GM18499 (cell line): ENCODE data around the gene PPP1R9B.
A peak's percentile ranks its signal among the peaks of the same experiment; 100 is the strongest.

Experiments used
- ATAC-seq: cut with Tn5 transposase; IDR thresholded peaks from one replicate; pipeline ENCODE4 v1.9.1; 2021; ENCODE audit warnings: moderate number of reproducible peaks; ENCODE audit not compliant: insufficient read depth, unreplicated experiment

The PPP1R9B gene

DNA sequence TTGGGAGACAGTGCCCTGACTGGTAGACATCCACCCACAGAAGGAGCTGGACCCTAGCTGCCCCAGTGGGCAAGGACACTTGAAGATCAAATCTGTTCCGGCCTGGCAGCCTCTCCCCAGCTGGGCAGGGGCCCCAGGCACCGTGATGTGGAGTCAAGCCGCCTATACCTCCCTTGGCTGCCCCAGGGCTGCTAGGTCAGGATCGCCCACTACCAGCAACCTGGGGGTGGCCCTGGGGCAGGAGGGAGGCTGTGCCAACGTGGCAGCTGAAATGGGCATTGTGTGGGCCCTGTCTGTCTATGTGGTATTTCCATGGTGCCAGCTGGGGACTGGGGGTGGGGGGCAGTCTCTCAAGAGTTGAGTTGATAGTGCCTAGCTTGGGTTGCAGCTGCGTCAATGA, 54.4 kb downstream of the PPP1R9B start:
- no peak for ATAC-seq

DNA sequence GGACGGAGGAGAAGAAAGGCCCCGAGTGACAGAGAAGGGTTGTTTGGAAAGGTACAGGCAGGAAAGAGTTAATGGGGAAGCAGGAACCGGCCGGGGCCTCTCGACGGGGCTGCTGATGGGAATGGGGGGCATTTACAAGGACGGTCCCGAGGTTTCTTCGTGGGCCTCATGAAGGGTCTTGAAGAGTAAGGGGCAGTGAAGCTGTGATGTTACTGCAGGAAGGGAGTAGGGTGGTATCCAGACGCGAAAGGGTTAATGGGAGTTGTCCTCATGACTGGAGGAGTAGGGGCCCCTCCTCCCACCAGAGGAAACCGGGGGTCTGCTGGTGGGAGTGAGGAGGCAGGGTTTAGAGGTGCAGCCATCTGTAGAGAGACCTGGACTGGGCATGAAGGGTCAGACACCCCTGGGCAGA, 54.8 kb downstream of the PPP1R9B start:
- no peak for ATAC-seq

DNA sequence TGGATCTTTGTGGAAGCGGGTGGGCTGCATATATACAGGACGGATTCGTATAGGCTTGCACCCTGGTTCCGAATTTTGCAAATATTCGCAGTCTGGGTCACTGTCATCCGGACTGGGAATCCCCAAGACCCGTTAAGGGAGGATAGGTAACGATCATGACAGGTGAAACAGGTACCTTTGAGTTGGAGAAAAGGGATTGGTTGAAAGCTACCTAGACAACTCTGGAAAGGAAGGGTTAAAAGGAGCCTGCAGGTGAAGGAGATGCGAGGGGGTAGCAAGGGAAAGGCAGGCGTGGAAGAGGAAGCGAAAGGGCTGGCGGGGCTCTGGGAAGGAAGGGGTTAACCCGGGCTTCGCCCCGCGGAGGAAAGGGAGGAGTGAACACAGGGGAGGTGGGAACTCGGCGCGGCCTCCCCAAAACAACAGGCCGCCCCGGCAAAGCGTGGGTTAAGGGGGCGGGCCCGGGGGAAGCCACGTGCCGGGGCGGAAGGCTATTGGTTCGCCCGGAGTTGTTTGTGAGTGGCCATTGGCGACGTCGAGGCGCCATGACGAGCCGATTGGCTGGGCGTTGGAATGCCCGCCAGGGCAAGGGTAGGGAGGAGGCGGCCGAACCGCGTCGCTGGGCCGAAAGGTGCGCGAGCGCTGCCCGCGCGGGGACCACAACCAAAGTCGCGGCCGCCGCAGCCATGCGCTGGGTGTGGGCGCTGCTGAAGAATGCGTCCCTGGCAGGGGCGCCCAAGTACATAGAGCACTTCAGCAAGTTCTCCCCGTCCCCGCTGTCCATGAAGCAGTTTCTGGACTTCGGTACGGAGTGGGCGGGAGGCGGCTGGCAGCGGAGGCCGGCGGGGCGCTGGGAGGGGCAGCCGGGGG, 55.5 kb downstream of the PPP1R9B start, which contains the start of gene PDK2:
TSS of gene PDK2 (plus strand) at position 599 of the 867 bp plus-strand sequence. CDS start at position 684, 85 bp downstream.
- ATAC-seq = peak; percentile 71

DNA sequence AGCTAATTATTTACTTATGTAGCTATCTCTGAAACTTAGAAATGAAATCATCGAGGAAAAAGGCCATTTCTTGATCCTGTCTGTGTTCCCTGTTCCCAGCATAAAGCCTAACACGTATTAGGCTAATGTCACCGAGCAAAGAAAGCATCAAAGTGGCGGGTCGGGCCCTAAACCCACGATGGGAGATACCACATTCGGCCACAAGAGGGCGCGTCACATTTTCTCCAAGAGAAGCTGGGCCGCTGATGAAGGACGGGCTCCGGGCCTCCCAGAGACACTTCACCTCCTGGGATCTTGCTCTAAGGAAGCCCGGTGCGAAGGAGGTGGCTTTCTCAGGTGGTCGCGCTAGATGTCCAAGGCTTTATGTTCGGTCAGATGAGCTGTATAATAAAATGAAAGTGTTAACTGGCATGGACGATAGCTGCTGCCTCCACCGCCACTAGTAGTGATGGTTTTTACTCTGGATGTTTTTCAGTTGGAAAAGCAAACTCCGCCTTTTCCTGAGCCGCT, 56.2 kb downstream of the PPP1R9B start:
- no peak for ATAC-seq

DNA sequence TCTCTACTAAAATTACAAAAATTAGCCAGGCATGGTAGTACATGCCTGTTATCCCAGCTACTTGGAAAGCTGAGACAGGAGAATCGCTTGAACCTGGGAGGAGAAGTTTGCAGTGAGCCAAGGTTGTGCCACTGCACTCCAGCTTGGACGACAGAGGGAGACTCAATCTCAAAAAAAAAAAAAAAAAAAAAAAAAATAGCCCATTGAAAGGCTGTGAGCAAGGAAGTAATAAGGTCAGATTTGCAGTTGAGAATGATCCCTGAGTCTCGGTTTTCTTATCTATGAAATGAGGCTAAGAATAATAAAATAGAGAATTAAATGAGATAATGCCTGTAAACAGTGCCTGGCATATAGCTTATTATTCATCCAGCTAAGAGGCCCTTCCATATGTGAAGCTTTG, 56.7 kb downstream of the PPP1R9B start:
- ATAC-seq = no peak

DNA sequence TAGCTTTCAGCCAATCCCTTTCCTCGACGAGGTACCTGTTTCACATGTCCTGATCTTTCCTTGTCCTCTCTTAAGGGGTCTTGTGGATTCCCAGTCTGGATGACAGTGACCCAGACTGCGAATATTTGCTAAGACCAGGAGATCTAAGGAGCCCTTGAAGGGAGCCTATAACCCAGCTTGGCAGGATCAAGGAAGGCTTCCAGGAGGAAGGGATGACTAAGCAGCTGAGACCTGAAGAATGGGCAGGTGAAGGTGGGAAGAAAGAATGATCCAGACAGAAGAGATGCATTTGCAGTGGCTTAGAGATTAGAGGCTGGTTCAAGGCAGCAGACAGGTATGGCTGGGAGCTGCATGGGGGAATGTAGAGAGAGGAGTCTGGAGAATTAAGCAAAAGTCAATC, 57.2 kb downstream of the PPP1R9B start:
- ATAC-seq = no peak

DNA sequence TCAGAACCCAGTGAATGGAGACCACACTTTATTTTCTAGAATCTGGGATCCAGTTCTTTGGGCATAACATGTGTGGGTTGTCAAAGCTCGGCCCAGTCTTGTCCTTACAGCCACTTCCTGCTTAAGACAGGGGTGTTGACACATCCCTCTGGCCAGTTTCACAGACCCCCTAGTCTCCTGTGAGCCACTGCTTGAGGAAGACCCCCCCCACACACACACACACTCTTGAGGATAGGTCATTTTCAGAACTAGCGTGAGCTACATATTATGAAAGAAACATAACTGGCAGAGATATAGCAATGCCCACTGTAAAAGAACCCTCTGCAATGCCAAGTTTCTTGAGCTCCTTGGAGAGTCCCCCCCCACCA, 58.6 kb downstream of the PPP1R9B start:
- no peak for ATAC-seq

DNA sequence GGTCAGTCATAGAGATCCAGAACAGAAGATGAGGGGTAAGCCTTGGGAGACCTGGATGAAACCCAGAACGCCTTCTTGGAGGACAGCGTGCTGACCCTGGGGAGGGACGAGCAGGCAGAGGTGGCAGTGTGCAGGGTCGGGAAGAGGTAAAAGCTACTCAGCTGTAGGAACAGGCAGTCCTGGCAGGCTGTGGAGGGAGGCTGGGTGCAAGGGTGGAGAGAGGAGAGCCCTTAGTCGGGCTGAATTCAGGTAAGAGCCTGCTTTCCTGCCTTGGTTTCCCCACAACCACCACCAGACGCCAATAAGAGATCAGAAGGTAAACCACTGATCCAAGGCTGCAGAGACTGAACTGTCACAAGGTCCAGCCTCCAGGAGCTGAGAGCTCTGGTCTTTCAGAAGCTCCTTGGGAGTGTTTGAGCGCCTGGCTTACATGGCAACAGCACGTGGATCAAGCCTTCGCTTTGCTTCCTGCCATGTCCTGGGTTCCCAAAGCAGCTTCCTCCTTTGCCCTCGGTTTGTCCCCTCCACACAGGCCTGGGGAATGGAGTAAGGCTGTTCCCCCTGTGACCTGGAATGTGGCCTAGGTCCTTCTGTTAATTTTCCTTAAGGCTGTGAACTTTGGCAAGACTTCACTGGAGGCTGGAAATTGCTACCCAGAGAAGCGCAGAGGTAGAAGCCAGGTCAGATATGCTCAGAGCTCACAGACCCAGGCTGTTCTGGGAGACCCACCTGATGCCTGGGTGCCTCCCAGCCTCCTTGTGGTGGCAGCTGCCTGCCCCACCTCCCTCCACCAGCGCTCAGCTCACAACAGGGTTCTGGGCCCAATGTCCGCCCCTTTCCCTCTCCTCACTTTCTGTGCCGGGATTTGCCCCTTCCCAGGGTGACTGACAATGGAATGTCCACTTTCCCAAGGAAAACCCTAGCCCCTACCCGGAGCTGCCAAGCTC, 59.2 kb downstream of the PPP1R9B start:
- no peak for ATAC-seq

DNA sequence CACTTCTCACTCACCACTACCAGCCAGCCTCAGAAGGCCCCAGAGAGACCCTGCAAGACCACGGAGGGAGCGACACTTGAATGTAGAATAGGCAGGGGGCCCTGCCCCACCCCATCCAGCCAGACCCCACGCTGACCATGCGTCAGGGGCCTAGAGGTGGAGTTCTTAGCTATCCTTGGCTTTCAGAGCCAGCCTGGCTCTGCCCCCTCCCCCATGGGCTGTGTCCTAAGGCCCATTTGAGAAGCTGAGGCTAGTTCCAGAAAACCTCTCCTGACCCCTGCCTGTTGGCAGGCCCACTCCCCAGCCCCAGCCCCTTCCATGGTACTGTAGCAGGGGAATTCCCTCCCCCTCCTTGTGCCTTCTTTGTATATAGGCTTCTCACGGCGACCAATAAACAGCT, 60.4 kb downstream of the PPP1R9B start:
- ATAC-seq = no peak

DNA sequence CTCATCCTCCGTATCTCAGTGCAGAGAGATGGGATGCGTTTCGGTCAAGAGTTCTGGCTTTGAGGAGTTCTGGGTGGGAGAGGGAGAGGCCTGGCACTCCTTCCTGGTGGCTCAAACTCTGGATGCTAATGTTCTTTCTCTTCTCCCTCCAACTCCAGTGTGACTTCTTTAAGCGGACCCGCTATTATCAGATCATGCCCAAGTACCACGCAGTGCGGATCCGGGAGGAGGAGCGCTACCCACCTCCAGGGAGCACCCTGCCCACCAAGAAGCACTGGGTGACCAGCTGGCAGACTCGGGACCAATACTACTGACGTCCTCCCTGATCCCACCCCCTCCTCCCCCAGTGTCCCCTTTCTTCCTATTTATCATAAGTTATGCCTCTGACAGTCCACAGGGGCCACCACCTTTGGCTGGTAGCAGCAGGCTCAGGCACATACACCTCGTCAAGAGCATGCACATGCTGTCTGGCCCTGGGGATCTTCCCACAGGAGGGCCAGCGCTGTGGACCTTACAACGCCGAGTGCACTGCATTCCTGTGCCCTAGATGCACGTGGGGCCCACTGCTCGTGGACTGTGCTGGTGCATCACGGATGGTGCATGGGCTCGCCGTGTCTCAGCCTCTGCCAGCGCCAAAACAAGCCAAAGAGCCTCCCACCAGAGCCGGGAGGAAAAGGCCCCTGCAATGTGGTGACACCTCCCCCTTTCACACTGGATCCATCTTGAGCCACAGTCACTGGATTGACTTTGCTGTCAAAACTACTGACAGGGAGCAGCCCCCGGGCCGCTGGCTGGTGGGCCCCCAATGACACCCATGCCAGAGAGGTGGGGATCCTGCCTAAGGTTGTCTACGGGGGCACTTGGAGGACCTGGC, 61.3 kb downstream of the PPP1R9B start:
- ATAC-seq = no peak

DNA sequence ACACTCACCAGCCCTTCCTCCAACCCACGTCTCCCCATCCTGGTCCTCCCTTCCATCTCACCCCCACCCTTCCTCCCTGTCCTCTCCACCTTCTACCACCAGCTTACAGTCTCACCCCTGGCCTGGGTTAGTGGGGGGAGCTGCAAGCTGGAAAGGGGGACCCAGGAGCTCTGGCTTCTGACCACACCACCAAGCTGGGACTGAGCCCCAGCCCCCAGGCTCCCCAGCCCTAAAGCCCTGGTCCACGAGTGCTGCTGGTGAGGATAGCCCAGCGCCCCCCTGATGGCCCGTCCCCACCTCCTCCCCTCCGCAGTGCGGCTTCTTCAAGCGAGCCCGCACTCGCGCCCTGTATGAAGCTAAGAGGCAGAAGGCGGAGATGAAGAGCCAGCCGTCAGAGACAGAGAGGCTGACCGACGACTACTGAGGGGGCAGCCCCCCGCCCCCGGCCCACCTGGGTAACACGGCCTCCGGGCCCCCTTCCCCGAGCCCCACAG, 62.5 kb downstream of the PPP1R9B start:
- ATAC-seq = no peak

DNA sequence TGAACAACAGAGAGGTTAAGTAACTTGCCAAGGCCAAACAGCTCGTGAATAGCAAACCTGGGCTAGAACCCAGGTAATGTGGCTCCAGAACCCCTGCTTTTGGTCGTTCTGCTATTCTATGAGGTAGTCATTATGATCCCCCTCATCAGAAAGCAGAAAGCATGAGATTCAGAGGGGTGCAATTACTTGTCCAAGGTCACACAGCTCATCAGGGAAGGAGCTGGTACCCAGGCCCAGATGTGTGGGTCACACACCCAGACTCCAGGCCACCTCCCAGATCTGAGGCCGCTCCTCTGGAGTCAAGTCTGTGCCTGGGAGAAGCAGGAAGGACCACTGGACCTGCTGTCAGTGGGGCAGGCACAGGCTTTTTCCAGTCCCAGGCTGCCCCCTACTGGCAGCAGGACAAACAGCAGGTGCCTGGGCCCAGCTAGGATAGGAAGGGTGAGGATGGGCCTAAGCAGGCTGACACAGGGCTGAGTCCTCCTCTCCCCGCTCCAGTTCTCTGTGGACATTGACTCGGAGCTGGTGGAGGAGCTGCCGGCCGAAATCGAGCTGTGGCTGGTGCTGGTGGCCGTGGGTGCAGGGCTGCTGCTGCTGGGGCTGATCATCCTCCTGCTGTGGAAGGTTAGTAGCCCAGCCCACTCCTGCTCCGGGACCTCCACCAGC, 63.1 kb downstream of the PPP1R9B start:
- no peak for ATAC-seq
